ENCODE measurements around the gene MAD2L2. TPM values are rescaled to one million over a fixed set of nuclear protein-coding genes. Genes with fewer than 3 reads are reported as not detected.

MAD2L2 gene
- polyA plus RNA-seq, 3 donors = 50.4 to 71.3 (median 57.8) TPM

- 97% methylated on average over 8 of the region's 10 CpGs for WGBS (ENCODE audit: insufficient coverage)
- Histone ChIP-seq H3K79me2 (ENCODE audit: insufficient read depth, low read length) (peaks cover 3% of the 10 kb centered on the region), H3K4me1 (ENCODE audit: control insufficient read depth in 1 of 2, insufficient read depth in 2 of 2, low read length in 2 of 2) (peaks cover 18 to 28% of the 10 kb centered on the region in 2 donors), H3K9ac (ENCODE audit: insufficient read depth, low read length, poor library complexity, severe bottlenecking) (no peak overlapping the region), H3K4me2 (replicated peaks; ENCODE audit: extremely low read depth, low read length, poor library complexity, severe bottlenecking) (no peak overlapping the region), H3K36me3 (replicated peaks in 1 of 2; ENCODE audit: control insufficient read depth in 1 of 2, insufficient read depth in 2 of 2, low read length in 2 of 2) (peaks cover 31 to 60% of the 10 kb centered on the region in 2 donors), H3K4me3 (replicated peaks in 1 of 3; ENCODE audit: low read depth in 2 of 3, low read length in 3 of 3) (no peak overlapping the region), H3K9me3 (replicated peaks in 1 of 2; ENCODE audit: control insufficient read depth in 1 of 2, insufficient read depth in 1 of 2, low read length in 2 of 2) (no peaks in the 10 kb centered on the region), H3K27me3 (ENCODE audit: control insufficient read depth in 2 of 2, insufficient read depth in 2 of 2, low read length in 2 of 2) (no peaks in the 10 kb centered on the region), H2AFZ (ENCODE audit: insufficient read depth, low read depth, low read length, poor library complexity, severe bottlenecking) (no peak overlapping the region), H3K27ac (ENCODE audit: low read depth in 1 of 2, low read length in 2 of 2) (no peak overlapping the region), H4K20me1 (ENCODE audit: insufficient read depth, low read length) (peaks cover 18% of the 10 kb centered on the region)
- Mint-ChIP-seq H3K27ac (peak overlapping the region in 1 of 7 donors; percentile 16), H3K4me3 (no peak overlapping the region), H3K27me3 (ENCODE audit: low read depth in 3 of 3) (peaks cover 0 to 2% (median 0%) of the 10 kb centered on the region in 3 donors), H3K36me3 (peaks cover 36 to 68% of the 10 kb centered on the region in 2 donors), H3K9me3 (no peaks in the 10 kb centered on the region), H3K4me1 (peaks cover 24% of the 10 kb centered on the region)
- intact Hi-C loops (cut with micrococcal nuclease) = no loop called here
- TF ChIP-seq CTCF (IDR thresholded peaks at IDR 0.05) = no peak
- no peak for DNase-seq
These were observed 5.6 kb downstream of the MAD2L2 start for GRCh38 chr1:11675325-11675724.

GRCh38 chr1:11674488-11674887, 6.5 kb downstream of the MAD2L2 start:
- peaks cover 31 to 60% of the 10 kb centered on the region in 2 donors for H3K36me3 ChIP-seq (replicated peaks in 1 of 2; ENCODE audit: control insufficient read depth in 1 of 2, insufficient read depth in 2 of 2, low read length in 2 of 2)
- no peaks in the 10 kb centered on the region for H3K27me3 ChIP-seq (ENCODE audit: control insufficient read depth in 2 of 2, insufficient read depth in 2 of 2, low read length in 2 of 2)
- no peak for TF ChIP-seq CTCF (IDR thresholded peaks at IDR 0.05)
- no peaks in the 10 kb centered on the region for H3K79me2 ChIP-seq (ENCODE audit: insufficient read depth, low read length)
- H3K4me2 ChIP-seq (replicated peaks; ENCODE audit: extremely low read depth, low read length, poor library complexity, severe bottlenecking) = no peak overlapping the region
- 97% methylated on average over 13 of the region's 14 CpGs for WGBS (ENCODE audit: insufficient coverage)
- H2AFZ ChIP-seq (ENCODE audit: insufficient read depth, low read depth, low read length, poor library complexity, severe bottlenecking) = no peak overlapping the region
- no peaks in the 10 kb centered on the region for H3K27me3 Mint-ChIP-seq (ENCODE audit: low read depth in 3 of 3)
- H3K9ac ChIP-seq (ENCODE audit: insufficient read depth, low read length, poor library complexity, severe bottlenecking) = no peak overlapping the region
- no peak overlapping the region for H3K27ac ChIP-seq (ENCODE audit: low read depth in 1 of 2, low read length in 2 of 2)
- H3K27ac Mint-ChIP-seq = no peak overlapping the region
- H3K9me3 ChIP-seq (replicated peaks in 1 of 2; ENCODE audit: control insufficient read depth in 1 of 2, insufficient read depth in 1 of 2, low read length in 2 of 2) = no peaks in the 10 kb centered on the region
- peaks cover 18% of the 10 kb centered on the region for H4K20me1 ChIP-seq (ENCODE audit: insufficient read depth, low read length)
- no peaks in the 10 kb centered on the region for H3K9me3 Mint-ChIP-seq
- peaks cover 39 to 70% of the 10 kb centered on the region in 2 donors for H3K36me3 Mint-ChIP-seq
- no peak for DNase-seq
- peaks cover 18 to 25% of the 10 kb centered on the region in 2 donors for H3K4me1 ChIP-seq (ENCODE audit: control insufficient read depth in 1 of 2, insufficient read depth in 2 of 2, low read length in 2 of 2)
- H3K4me1 Mint-ChIP-seq = peaks cover 21% of the 10 kb centered on the region
- no peak overlapping the region for H3K4me3 ChIP-seq (replicated peaks in 1 of 3; ENCODE audit: low read depth in 2 of 3, low read length in 3 of 3)
- intact Hi-C loops (cut with micrococcal nuclease) = loop anchor here in 1 of 2 donors (5.0 kb wide), 1 partner anchor 43 kb away; no protein-coding TSS in a partner anchor
- H3K4me3 Mint-ChIP-seq = no peak overlapping the region
